OCI-M2 (cell line): ENCODE results near the gene UPP1.
"Not testable (repeated sequence)": the region's sequence is repeated elsewhere in the genome, so short reads cannot be mapped to it uniquely, and the experiment has no call there.

ENCODE experiments used
- DNase-seq: peaks from one replicate; lab custom pipeline; 2025; ENCODE audit not compliant: unreplicated experiment; lab: John Stamatoyannopoulos, UW

Gene UPP1

GRCh38 chr7:48089046-48090003, at the start of gene UPP1:
UPP1 (plus strand) TSS chr7:48089265; CDS start chr7:48094784, 5,519 bp downstream.
- DNase-seq: no peak

DNA sequence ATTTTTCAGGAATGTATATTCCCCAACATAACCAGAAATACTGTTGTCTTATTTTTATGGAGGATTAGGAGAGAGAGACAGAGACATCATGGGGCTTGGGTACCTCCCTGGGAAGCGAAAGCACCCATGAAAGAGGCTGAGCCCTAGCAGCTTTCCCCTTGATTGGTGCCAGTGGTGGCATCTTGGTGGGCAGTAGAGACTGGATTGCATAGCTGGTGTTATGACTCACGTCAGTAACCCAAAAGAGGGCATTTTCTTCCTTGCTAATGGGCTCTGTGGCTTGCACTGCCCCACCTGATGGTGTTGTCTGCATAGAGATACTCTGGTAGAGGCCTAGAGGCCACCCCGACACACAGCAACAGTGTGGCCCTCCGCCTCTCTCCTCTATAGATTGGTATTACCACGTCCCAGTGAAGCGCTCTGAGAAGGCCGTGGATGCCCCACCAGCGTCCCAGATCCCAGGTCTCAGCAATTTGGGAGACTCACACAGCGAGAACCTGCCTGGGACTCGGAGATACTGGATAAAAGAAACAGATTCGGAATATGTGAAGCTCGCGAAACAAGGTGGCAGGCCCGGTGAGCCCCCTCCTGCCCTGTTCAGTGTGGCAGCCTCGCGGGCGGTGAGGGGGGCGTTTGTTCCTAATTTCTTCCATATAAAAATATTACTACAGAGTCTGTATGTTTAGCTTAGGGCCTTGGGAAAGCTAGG, 48.0 kb upstream of the UPP1 start:
- no peak for DNase-seq

- no peak for DNase-seq
Measured at GRCh38 chr7:48041653-48041970, 47.5 kb upstream of the UPP1 start.

DNA sequence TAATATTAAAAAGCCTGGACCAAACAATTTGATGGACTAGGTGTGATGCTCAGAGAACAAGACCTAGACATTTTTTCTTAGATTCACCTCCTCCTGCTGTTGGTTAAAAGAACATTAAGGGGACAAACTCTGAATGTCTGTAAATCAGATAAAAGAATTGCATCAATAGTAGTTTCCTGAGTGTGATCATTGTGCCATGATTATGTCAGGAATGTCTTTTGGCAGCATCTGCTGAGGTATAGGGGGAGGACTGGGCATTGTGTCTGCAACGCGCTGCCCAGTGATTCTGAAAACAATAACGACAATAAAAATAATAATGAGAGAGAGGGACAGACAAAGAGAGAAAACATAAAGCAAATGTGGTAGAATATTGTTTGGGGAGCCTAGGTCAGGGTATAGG, 46.8 kb upstream of the UPP1 start:
- no peak for DNase-seq

DNA sequence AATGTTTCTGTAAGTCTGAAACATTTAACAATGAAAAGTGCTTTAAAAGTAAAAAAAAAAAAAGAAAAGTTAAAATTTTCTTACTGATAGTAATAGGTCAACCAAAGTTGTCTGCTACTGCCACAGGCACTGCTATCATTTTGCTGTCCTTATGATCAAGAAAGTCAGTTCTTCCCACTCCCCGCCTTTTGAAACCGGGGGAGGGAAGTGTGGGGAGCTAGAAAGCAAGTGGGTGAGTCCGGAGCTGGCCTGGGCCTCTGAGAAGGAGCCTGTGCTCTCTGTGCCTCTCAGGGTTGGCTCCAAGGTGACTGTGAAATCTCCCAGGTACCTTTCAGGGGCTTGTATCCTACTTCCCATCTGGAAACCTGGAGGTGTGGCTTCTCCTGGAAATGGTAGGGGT, 46.4 kb upstream of the UPP1 start:
- no peak for DNase-seq

DNA sequence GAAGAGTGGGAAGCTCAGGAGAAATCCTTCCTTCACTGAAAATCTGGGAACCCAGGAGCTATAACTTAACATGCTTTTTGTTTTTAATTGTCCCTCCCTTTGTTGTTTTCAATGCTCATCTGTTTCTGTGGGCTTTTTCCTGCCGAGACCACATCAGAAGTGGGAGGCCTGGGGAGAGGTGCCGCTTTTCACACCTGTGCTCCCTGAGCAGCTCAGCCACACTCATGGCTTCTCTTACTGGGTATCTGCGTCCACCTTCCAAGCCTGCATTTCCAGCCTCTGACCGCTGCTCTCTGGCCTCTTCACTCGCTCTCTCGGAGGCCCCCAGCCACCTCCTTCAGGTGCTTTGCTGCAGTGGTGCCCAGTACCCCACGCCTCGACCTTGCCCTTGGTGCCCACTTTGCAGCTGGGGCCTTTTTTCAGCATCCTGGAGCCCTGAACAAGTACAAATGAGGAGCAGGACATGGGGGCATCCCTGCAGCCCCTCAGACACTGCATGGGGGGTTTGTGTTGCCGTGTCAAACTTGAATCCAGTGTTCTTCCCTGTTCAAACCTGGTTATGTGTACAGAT, 43.8 kb upstream of the UPP1 start:
- no peak for DNase-seq

- no peak for DNase-seq
Measured at GRCh38 chr7:48046458-48046857, 42.6 kb upstream of the UPP1 start.

- DNase-seq: no peak
Measured at GRCh38 chr7:48048113-48048512, 41.0 kb upstream of the UPP1 start.

DNA sequence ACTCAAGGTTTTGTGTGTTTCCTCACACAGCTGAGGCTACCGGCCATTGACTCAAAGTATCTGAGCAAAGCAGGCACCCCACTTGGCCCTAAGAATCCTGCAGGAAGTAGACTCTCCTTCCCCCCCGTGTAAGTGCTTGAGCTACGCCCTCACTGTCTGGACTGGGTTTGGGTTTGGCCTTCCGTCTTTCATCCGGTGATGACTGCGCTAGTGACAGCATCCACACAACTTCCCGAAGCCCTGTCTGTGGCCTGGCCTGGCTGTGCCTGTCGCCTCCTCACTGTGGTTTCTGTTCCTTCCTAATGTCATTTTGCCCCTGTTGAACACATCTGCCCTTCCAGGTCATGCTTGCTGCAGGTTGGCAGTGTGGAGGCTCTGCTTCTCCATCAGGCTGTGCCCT, 39.2 kb upstream of the UPP1 start:
- DNase-seq: no peak

GRCh38 chr7:48052748-48053147, 36.3 kb upstream of the UPP1 start:
- no peak for DNase-seq

DNA sequence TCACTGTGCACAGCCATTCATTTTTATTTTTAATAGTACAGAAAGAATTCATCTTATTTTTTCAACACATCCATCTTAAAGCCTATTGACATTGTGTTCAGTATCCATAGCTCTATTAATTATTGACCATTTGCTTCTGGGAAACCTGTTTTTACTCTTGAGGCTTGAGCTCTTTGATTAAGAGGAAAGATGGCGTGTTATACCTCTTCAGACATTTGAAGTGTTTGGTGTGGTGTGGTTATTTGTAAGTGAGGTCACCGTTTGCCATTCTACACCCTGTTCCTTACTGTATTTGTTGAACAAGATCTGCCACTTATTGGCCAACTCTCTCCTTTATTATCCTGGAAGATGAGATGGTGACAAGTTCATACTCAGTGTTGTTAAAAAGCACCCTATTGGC, 35.3 kb upstream of the UPP1 start:
- no peak for DNase-seq

DNA sequence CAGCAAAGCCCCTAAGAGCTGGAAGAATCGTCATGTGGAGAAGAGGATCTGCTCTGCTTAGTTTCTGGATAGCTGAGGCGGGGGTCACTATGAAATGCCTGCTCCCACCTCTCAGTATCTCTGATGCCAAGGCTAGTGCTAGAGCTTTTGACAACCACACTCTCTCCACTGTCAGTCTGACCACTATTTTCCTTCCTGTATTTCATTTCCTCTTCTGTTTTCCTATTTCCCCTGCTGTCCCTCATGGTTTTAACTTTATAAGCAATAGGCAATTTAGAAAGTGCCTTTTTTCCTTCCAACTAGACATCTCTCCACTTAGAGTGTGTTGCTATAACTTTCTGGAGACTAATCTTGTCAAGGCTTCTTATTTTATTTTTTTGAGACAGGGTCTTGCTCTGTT, 30.1 kb upstream of the UPP1 start:
- no peak for DNase-seq

GRCh38 chr7:48059706-48060105, 29.4 kb upstream of the UPP1 start:
- no peak for DNase-seq

DNA sequence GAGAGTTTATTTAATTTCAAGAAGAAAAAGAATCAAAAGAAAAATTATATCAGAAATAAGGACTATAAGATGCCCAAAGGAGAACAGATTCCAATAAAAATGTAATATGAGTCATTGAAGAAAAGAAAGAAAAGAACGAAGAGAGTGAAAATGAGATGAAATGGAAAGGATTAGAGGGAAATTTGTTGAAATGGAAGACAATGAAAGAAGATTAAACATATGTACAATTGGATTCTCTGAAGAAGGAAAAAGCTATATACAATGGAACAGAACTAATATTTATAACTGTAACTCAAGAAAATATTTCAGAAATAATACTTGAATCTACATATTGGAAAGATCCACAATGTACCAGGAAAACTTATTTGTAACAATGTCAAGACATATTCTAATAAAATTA, 25.1 kb upstream of the UPP1 start:
- no peak for DNase-seq

DNA sequence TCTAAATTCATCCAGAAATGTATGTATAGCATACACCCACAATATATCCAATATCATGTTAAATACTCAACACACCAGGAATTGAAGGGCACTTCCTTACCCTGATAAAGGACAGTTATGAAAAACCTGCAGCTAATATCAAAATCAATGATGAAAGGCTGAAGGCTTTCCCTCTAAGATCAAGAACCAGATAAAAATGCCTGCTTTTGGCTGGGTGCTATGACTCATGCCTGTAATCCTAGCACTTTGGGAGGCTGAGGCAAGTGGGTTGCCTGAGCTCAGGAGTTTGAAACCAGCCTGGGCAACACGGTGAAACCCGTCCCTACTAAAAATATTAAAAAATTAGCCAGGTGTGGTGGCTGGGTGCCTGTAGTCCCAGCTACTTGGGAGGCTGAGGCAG, 21.6 kb upstream of the UPP1 start:
- DNase-seq: no peak

DNA sequence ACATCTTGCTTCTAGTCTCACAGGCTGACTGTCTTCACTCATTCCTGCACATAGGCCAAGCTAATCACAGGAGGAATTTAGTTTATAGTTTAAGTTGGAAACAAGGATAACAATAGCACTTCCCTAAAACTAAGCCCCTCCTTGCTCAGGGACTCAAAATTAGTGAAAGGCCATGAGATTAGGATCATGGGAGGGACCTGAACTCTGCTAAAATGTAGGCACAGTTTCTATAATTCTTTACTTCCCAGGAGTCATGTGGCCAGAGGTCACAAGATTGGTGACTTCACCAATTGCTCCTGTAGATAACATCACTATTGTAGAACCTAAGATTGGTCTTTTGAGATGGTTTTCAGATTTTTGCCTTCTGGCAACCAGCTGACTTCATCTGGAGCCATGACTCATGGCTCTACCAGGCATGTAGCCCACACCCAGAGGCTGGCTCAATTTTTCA, 14.8 kb upstream of the UPP1 start:
- no peak for DNase-seq

DNA sequence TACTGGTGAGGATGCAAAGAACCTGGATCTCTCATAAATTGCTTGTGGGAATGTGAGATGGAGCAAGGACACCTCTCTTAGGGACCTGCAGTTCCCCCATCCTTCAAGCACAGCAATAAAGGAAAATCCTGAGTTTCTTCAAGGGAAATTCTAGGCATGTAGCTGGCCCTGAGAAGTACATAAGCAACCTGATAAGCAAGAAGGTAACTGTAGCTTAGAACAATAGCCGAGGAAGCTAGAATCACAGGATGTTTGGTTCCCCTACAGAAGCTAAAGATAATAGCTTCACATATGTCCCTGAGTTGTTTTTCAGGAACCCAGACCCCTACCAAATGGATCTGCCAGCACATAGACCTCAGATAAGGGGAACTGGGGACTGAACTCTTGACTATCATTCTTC, 11.6 kb upstream of the UPP1 start:
- no peak for DNase-seq

GRCh38 chr7:48078470-48078869, 10.6 kb upstream of the UPP1 start:
- no peak for DNase-seq

GRCh38 chr7:48082378-48082777, 6.7 kb upstream of the UPP1 start:
- not testable (repeated sequence) for DNase-seq

DNA sequence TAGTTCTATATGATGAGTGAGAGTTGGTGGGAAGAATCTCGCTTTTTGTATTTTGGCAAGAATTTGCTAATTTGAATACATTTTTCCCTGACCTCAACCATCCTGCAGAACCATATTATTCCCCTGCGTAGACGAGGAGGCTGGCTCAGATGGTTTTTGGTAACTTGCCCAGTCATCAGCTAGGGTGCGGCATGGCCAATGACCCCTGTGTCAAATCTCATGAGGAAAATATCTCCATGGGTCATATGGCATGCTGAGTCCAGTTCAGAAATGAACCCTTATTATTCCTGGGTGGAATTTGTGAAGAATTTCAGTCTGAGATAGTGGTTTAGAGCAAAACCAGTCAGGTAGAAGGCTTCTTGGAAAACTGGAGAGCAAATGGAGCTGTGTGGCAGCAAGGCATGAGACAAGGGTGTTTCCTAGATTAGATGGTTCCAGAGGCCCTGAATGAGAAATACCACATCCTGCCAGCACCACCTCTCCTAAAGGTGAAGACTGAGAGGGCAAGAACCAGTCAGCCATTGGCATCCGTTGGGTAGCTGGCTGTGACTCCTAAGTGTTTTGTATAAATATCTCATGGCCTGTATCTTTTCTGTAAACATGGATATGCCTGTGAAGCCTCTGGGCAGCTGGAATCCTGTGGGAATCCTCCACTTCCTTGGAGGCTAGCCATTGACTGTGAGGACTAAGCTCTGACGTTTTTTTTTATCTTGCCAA, 5.8 kb upstream of the UPP1 start:
- DNase-seq: no peak

GRCh38 chr7:48084727-48085432, 4.2 kb upstream of the UPP1 start:
- DNase-seq: no peak
